ENCODE results near the gene BCL2.
A peak's percentile ranks its signal among the peaks of the same experiment; 100 is the strongest.

GRCh38 chr18:63322908-63323634 is 3.5 kb upstream of the BCL2 start:
- TF ChIP-seq EZH2 (IDR thresholded peaks at IDR 0.05) (no peak), CTCF (IDR thresholded peaks at IDR 0.05) (peak; percentile 87)
